Keratinocyte (primary cell): Measurements from ENCODE around the gene NUDT21.

Experiments used
- CTCF ChIP-seq, 3 experiments: IDR thresholded peaks in 1 of 3; conservative IDR thresholded peaks in 1 of 3; optimal IDR thresholded peaks in 1 of 3; 2 replicates in 2 of 3; 3 replicates in 1 of 3; pipeline versions ENCODE3 to v1.5.1; 2011; ENCODE audit warnings: low read length in 3 of 3, mild to moderate bottlenecking in 3 of 3, moderate library complexity in 2 of 3, control low read depth in 1 of 3, inconsistent platforms in 1 of 3; ENCODE audit not compliant: insufficient read depth in 2 of 3; ENCODE audit errors: extremely low read depth in 1 of 3
- EZH2 ChIP-seq: IDR thresholded peaks from one replicate; pipeline ENCODE4 v1.6.1; 2012; ENCODE audit warnings: inconsistent platforms, mild to moderate bottlenecking, low read length, moderate library complexity

GRCh38 chr16:56493815-56494214, 42.7 kb upstream of the NUDT21 start:
- no peak for TF ChIP-seq CTCF (optimal IDR thresholded peaks at IDR 0.05 in 1 of 3, IDR thresholded peaks at IDR 0.05 in 1 of 3, conservative IDR thresholded peaks at IDR 0.05 in 1 of 3; ENCODE audit: extremely low read depth in 1 of 3, insufficient read depth in 2 of 3, low read length in 3 of 3)
- TF ChIP-seq EZH2: no peak
